HepG2 (cell line): ENCODE data around the gene UGT2A3. TPM values are rescaled to one million over a fixed set of nuclear protein-coding genes. Genes with fewer than 3 reads are reported as not detected.

Experiments
- CENPX ChIP-seq: sonication (generic); formaldehyde crosslinking; IDR thresholded peaks from 2 replicates; pipeline ENCODE4 v1.9.0; 2021; ENCODE audit warnings: mild to moderate bottlenecking, missing genetic modification reagents, moderate library complexity
- E2F5 ChIP-seq: sonication (generic); formaldehyde crosslinking; conservative IDR thresholded peaks from 2 replicates; pipeline ENCODE4 v1.4.0; 2020; ENCODE audit warnings: missing genetic modification reagents
- HNF1A ChIP-seq, 2 experiments: sonication (generic) in 1 of 2; formaldehyde crosslinking in 1 of 2; IDR thresholded peaks; 2 replicates each; pipeline versions ENCODE4 v1.4.0 to v1.6.1; 2016 to 2020; ENCODE audit warnings: borderline replicate concordance in 1 of 2, low read depth in 1 of 2, mild to moderate bottlenecking in 1 of 2, missing genetic modification reagents in 1 of 2
- HNF4G ChIP-seq, 2 experiments: sonication (generic) in 1 of 2; formaldehyde crosslinking in 1 of 2; IDR thresholded peaks; 2 replicates each; pipeline versions ENCODE4 v1.4.0 to v1.6.1; 2011 to 2020; ENCODE audit warnings: borderline replicate concordance in 2 of 2, low read depth in 2 of 2, mild to moderate bottlenecking in 2 of 2, low read length in 1 of 2, missing genetic modification reagents in 1 of 2, moderate library complexity in 1 of 2
- KLF12 ChIP-seq: sonication (generic); formaldehyde crosslinking; IDR thresholded peaks from 2 replicates; pipeline ENCODE4 v1.4.0; 2020; ENCODE audit warnings: missing genetic modification reagents, borderline replicate concordance
- LCORL ChIP-seq, 2 experiments: fragments of 450-650 bp in 1 of 2; sonication (generic) in 1 of 2; formaldehyde crosslinking in 1 of 2; IDR thresholded peaks; 2 replicates each; pipeline versions ENCODE4 v1.5.0 to v1.6.1; 2017 to 2020; ENCODE audit warnings: antibody characterized with exemption in 1 of 2, missing genetic modification reagents in 1 of 2
- MLXIP ChIP-seq: sonication (generic); formaldehyde crosslinking; IDR thresholded peaks from 2 replicates; pipeline ENCODE4 v1.9.0; 2021; ENCODE audit warnings: missing genetic modification reagents, borderline replicate concordance
- POGZ ChIP-seq: sonication (generic); formaldehyde crosslinking; IDR thresholded peaks from 2 replicates; pipeline ENCODE4 v1.4.0; 2020; ENCODE audit warnings: mild to moderate bottlenecking, missing genetic modification reagents
- SIX1 ChIP-seq: sonication (generic); formaldehyde crosslinking; IDR thresholded peaks from 2 replicates; pipeline ENCODE4 v1.4.0; 2020; ENCODE audit warnings: missing genetic modification reagents, borderline replicate concordance
- SOX5 ChIP-seq: IDR thresholded peaks from 2 replicates; pipeline ENCODE4 v1.6.1; 2016; ENCODE audit warnings: borderline replicate concordance
- TOPORS ChIP-seq: sonication (generic); formaldehyde crosslinking; IDR thresholded peaks from 2 replicates; pipeline ENCODE4 v1.8.0; 2023; ENCODE audit warnings: mild to moderate bottlenecking, missing genetic modification reagents
- ZBTB38 ChIP-seq: sonication (generic); formaldehyde crosslinking; IDR thresholded peaks from 2 replicates; pipeline ENCODE4 v1.5.1; 2020; ENCODE audit warnings: mild to moderate bottlenecking, missing genetic modification reagents
- ZNF225 ChIP-seq: sonication (generic); formaldehyde crosslinking; IDR thresholded peaks from 2 replicates; pipeline ENCODE4 v1.4.0; 2020; ENCODE audit warnings: mild to moderate bottlenecking, missing genetic modification reagents
- ZNF256 ChIP-seq: sonication (generic); formaldehyde crosslinking; conservative IDR thresholded peaks from 2 replicates; pipeline ENCODE4 v1.4.0; 2020; ENCODE audit warnings: missing genetic modification reagents
- ZNF562 ChIP-seq: sonication (generic); formaldehyde crosslinking; IDR thresholded peaks from 2 replicates; pipeline ENCODE4 v1.8.0; 2022; ENCODE audit warnings: missing genetic modification reagents, borderline replicate concordance
- ZNF878 ChIP-seq: sonication (generic); formaldehyde crosslinking; IDR thresholded peaks from 2 replicates; pipeline ENCODE4 v1.8.1; 2023; ENCODE audit warnings: mild to moderate bottlenecking, missing genetic modification reagents, moderate library complexity
- polyA plus RNA-seq, 8 experiments: library from polyadenylated mRNA; depleted of rRNA in 3 of 8; stranded (reverse) in 7 of 8; unstranded in 1 of 8; fragments of >200 nt; fragmentation: Illumina TruSeq in 4 of 8; extraction: Trizol in 4 of 8; gene quantifications; 2 replicates each; pipeline versions ENCODE4 v1.2.1 to v1.2.3, GENCODE V29; 2011 to 2016; ENCODE audit warnings: low read depth in 4 of 8, missing spikeins in 1 of 8, mixed read lengths in 1 of 8; ENCODE audit not compliant: insufficient read depth in 1 of 8
- total RNA-seq, 5 experiments: library from RNA; depleted of rRNA; stranded (reverse); fragments of >200 nt; fragmentation: Illumina TruSeq; extraction: Trizol; gene quantifications; 2 replicates each; pipeline ENCODE4 v1.2.3, GENCODE V29; 2016; ENCODE audit warnings: low read depth in 1 of 5
- TF ChIP-seq, protein P1 (sequence below): sonication (generic); formaldehyde crosslinking; IDR thresholded peaks from 2 replicates; pipeline ENCODE4 v1.8.1; 2023; ENCODE audit warnings: mild to moderate bottlenecking, moderate library complexity, missing genetic modification reagents

Gene UGT2A3
- total and polyA plus RNA-seq, 2 of the 13 experiments (the other 11 are each of a cell fraction or from before 2014, with no cell fraction given): 61.3 to 97.2 TPM

- TF ChIP-seq, protein P1, sequence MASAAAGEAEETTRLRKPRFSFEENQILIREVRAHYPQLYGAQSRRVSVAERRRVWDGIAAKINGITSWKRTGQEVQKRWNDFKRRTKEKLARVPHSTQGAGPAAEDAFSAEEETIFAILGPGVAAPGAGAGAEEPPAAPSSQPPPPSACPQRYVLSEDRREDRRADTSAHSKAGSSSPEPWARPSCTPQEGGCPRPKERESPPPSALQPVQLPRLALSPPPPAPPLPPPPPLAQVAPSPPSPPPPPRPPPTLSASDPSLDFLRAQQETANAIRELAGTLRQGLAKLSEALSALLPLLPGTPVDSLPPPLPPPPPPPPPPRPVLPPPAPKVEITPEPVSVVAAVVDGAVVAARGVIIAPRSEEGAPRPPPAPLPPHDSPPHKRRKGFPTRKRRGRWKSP (CRISPR knock-in tag): no peak
- no peak for TF ChIP-seq ZNF225
- TF ChIP-seq LCORL (IDR thresholded peaks at IDR 0.05): no peak
- TF ChIP-seq LCORL (CRISPR knock-in tag; IDR thresholded peaks at IDR 0.05): no peak
- TF ChIP-seq E2F5 (CRISPR knock-in tag): no peak
- no peak for TF ChIP-seq TOPORS (CRISPR knock-in tag)
- TF ChIP-seq ZBTB38 (CRISPR knock-in tag): no peak
- TF ChIP-seq KLF12 (CRISPR knock-in tag): no peak
- no peak for TF ChIP-seq HNF1A (IDR thresholded peaks at IDR 0.05; ENCODE audit: low read depth)
- TF ChIP-seq HNF1A (CRISPR knock-in tag; IDR thresholded peaks at IDR 0.05; ENCODE audit: borderline replicate concordance): no peak; the same call in 1 of the 2 replicates
- TF ChIP-seq MLXIP (CRISPR knock-in tag): no peak
- TF ChIP-seq HNF4G (IDR thresholded peaks at IDR 0.05; ENCODE audit: borderline replicate concordance, low read depth, low read length): peak; percentile 61
- TF ChIP-seq HNF4G (CRISPR knock-in tag; IDR thresholded peaks at IDR 0.05; ENCODE audit: borderline replicate concordance, low read depth): no peak
- TF ChIP-seq ZNF562 (CRISPR knock-in tag): no peak
- no peak for TF ChIP-seq SOX5 (CRISPR knock-in tag)
- TF ChIP-seq ZNF256 (CRISPR knock-in tag): no peak
- no peak for TF ChIP-seq SIX1
- no peak for TF ChIP-seq CENPX (CRISPR knock-in tag)
- peak; percentile 63 for TF ChIP-seq POGZ (CRISPR knock-in tag)
- TF ChIP-seq ZNF878 (CRISPR knock-in tag): no peak; the same call in 1 of the 2 replicates
These were observed 2.5 kb upstream of the UGT2A3 start (continued) for GRCh38 chr4:68954126-68954525.
